Lower leg skin (tissue), 3 donors: ENCODE results near the gene ADGRL3.

Source experiments
- POLR2A ChIP-seq, 2 donors: fragments of 450-650 bp; IDR thresholded peaks; one replicate each; pipeline ENCODE4 v1.6.1; 2016 to 2017; ENCODE audit warnings: antibody characterized with exemption in 2 of 2, mild to moderate bottlenecking in 1 of 2, moderate library complexity in 1 of 2
- TF ChIP-seq, protein P1 (sequence below), 3 donors: fragments of 450-650 bp; IDR thresholded peaks; one replicate each; pipeline ENCODE4 v1.5.1; 2016; ENCODE audit warnings: antibody characterized with exemption in 3 of 3, mild to moderate bottlenecking in 3 of 3, moderate library complexity in 2 of 3

DNA sequence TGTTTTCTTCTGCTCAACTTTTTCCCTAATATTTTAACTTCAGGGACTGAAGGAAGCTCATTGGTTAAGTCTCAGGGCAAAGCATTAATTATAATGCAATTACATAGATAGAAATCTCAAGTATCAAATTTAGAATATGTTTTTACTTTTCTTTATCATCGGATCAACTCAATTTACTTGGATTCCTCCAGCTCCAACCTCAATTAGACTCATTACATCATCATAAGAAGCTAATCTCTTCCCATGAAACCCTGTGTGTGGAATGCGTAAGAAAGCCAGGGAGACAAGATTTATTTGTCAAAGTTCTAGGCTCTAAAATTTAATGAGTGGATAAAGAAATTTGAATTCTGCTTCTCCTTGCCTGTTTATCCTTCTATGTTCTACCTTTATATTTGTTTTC lies 918.4 kb downstream of the ADGRL3 start:
- TF ChIP-seq, protein P1, sequence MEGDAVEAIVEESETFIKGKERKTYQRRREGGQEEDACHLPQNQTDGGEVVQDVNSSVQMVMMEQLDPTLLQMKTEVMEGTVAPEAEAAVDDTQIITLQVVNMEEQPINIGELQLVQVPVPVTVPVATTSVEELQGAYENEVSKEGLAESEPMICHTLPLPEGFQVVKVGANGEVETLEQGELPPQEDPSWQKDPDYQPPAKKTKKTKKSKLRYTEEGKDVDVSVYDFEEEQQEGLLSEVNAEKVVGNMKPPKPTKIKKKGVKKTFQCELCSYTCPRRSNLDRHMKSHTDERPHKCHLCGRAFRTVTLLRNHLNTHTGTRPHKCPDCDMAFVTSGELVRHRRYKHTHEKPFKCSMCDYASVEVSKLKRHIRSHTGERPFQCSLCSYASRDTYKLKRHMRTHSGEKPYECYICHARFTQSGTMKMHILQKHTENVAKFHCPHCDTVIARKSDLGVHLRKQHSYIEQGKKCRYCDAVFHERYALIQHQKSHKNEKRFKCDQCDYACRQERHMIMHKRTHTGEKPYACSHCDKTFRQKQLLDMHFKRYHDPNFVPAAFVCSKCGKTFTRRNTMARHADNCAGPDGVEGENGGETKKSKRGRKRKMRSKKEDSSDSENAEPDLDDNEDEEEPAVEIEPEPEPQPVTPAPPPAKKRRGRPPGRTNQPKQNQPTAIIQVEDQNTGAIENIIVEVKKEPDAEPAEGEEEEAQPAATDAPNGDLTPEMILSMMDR (IDR thresholded peaks at IDR 0.05) = no peak
- TF ChIP-seq POLR2A (IDR thresholded peaks at IDR 0.05) = no peak
